ENCODE data around the gene WDR55. TPM values are rescaled to one million over a fixed set of nuclear protein-coding genes. Genes with fewer than 3 reads are reported as not detected.
A peak's percentile ranks its signal among the peaks of the same experiment; 100 is the strongest.

The WDR55 gene
- total and polyA plus RNA-seq, 2 of the 13 experiments (the other 11 are each of a cell fraction or from before 2014, with no cell fraction given): 17.7 to 18.2 TPM

GRCh38 chr5:140633501-140633900 is 31.2 kb upstream of the WDR55 start:
- Histone ChIP-seq H3K27me3 (ENCODE audit: control insufficient read depth in 1 of 2, insufficient read depth in 2 of 2, low read length in 2 of 2) (no peaks in the 10 kb centered on the region), H3K4me3 (replicated peaks in 1 of 3; ENCODE audit: insufficient read depth in 1 of 3, low read depth in 2 of 3, low read length in 3 of 3) (peak overlapping the region in 2 of 3 experiments; percentile 6 to 50; a peak in 2 of 6 replicates), H3K36me3 (replicated peaks in 1 of 2; ENCODE audit: control insufficient read depth in 1 of 2, insufficient read depth in 2 of 2, low read length in 2 of 2) (no peaks in the 10 kb centered on the region), H3K4me2 (ENCODE audit: low read depth, low read length) (peak overlapping the region; percentile 71), H2AFZ (ENCODE audit: low read length) (no peak overlapping the region), H3K27ac (ENCODE audit: extremely low read length, insufficient read depth, low read length) (peak overlapping the region; percentile 36), H3K9ac (ENCODE audit: insufficient read depth, low read depth, low read length) (no peak overlapping the region), H3K79me2 (ENCODE audit: insufficient read depth, low read length) (no peaks in the 10 kb centered on the region), H3K4me1 (ENCODE audit: insufficient read depth, low read length) (peaks cover 57% of the 10 kb centered on the region), H3K9me3 (ENCODE audit: low read length) (peaks cover 4% of the 10 kb centered on the region), H4K20me1 (ENCODE audit: insufficient read depth, low read length) (no peaks in the 10 kb centered on the region)
- CTCF ChIA-PET (ENCODE audit: low intra/inter-chr PET ratio, low total read pairs): no interaction called here
- DNase-seq (ENCODE audit: low spot score): no peak
- no peak for ATAC-seq
- POLR2A ChIA-PET: interaction anchor here (1.5 kb wide), 1 partner anchor 76 kb away, joined by 3 read pairs; the partner anchor contains the start of gene SRA1
- WGBS (ENCODE audit: low lambda C conversion rate): 83% methylated on average over 2 of the region's 2 CpGs
- BruUV-seq (replicated peaks): no TSS peak
- intact Hi-C loops (cut with micrococcal nuclease; ENCODE audit: unreplicated experiment) (loop anchor here (1.0 kb wide), 1 partner anchor 23 kb away; no protein-coding TSS in a partner anchor), in situ Hi-C loops (cut with HindIII; ENCODE audit: extremely low pct_ligation_motif_present, low pct_unique_long_range_greater_than_20kb) (loop anchor here (5.0 kb wide), 1 partner anchor 71 kb away; the partner anchor contains the start of genes APBB3 and SLC35A4)
- no peak for FAIRE-seq
- TF ChIP-seq ARNT (IDR thresholded peaks at IDR 0.05): no peak
- TF ChIP-seq, protein P1, sequence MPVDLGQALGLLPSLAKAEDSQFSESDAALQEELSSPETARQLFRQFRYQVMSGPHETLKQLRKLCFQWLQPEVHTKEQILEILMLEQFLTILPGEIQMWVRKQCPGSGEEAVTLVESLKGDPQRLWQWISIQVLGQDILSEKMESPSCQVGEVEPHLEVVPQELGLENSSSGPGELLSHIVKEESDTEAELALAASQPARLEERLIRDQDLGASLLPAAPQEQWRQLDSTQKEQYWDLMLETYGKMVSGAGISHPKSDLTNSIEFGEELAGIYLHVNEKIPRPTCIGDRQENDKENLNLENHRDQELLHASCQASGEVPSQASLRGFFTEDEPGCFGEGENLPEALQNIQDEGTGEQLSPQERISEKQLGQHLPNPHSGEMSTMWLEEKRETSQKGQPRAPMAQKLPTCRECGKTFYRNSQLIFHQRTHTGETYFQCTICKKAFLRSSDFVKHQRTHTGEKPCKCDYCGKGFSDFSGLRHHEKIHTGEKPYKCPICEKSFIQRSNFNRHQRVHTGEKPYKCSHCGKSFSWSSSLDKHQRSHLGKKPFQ (CRISPR knock-in tag; IDR thresholded peaks at IDR 0.05; ENCODE audit: insufficient replicate concordance): peak; percentile 15
- TF ChIP-seq MEF2D (CRISPR knock-in tag; IDR thresholded peaks at IDR 0.05): no peak
- TF ChIP-seq, protein P2, sequence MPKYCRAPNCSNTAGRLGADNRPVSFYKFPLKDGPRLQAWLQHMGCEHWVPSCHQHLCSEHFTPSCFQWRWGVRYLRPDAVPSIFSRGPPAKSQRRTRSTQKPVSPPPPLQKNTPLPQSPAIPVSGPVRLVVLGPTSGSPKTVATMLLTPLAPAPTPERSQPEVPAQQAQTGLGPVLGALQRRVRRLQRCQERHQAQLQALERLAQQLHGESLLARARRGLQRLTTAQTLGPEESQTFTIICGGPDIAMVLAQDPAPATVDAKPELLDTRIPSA (CRISPR knock-in tag; IDR thresholded peaks at IDR 0.05; ENCODE audit: borderline replicate concordance): no peak
- TF ChIP-seq POLR2AphosphoS2 (IDR thresholded peaks at IDR 0.05; ENCODE audit: low read depth, low read length): no peak
- no peak for TF ChIP-seq EP300 (IDR thresholded peaks at IDR 0.05; ENCODE audit: low read depth in 2 of 2, low read length in 2 of 2)
- TF ChIP-seq EP300 (CRISPR knock-in tag; IDR thresholded peaks at IDR 0.05; ENCODE audit: borderline replicate concordance): 0 out of 2 replicates have a peak, but pooled peaks have one; percentile 1
- TF ChIP-seq CREB1 (IDR thresholded peaks at IDR 0.05): no peak
- 0 out of 2 replicates have a peak, but pooled peaks have one; percentile 14 for TF ChIP-seq CREB1 (CRISPR knock-in tag; IDR thresholded peaks at IDR 0.05)
- no peak for TF ChIP-seq ZSCAN29 (CRISPR knock-in tag; conservative IDR thresholded peaks at IDR 0.05)
- no peak for TF ChIP-seq RAD21 (CRISPR knock-in tag; IDR thresholded peaks at IDR 0.05)
- no peak for TF ChIP-seq ZNF768 (CRISPR knock-in tag; IDR thresholded peaks at IDR 0.05)
- TF ChIP-seq KDM5B (CRISPR knock-in tag; IDR thresholded peaks at IDR 0.05; ENCODE audit: borderline replicate concordance): no peak
- peak; percentile 45 for TF ChIP-seq HNRNPK (IDR thresholded peaks at IDR 0.05; ENCODE audit: low read depth, low read length, poor library complexity, severe bottlenecking)
- TF ChIP-seq, protein P3, sequence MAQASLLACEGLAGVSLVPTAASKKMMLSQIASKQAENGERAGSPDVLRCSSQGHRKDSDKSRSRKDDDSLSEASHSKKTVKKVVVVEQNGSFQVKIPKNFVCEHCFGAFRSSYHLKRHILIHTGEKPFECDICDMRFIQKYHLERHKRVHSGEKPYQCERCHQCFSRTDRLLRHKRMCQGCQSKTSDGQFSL (CRISPR knock-in tag; IDR thresholded peaks at IDR 0.05): peak; percentile 8; the same call in 1 of the 2 replicates
- 0 out of 2 replicates have a peak, but pooled peaks have one; percentile 28 for TF ChIP-seq SIN3B (IDR thresholded peaks at IDR 0.05; ENCODE audit: low read length)
- TF ChIP-seq RBM39 (IDR thresholded peaks at IDR 0.05; ENCODE audit: low read depth, low read length, poor library complexity, severe bottlenecking): no peak
- no peak for TF ChIP-seq EHMT2 (IDR thresholded peaks at IDR 0.05; ENCODE audit: borderline replicate concordance, low read depth, low read length)
- TF ChIP-seq E2F5 (CRISPR knock-in tag; conservative IDR thresholded peaks at IDR 0.05): no peak

Data from HepG2 (cell line).